GM12878 (cell line): Measurements from ENCODE around the gene ZNF473. TPM values are rescaled to one million over a fixed set of nuclear protein-coding genes. Genes with fewer than 3 reads are reported as not detected.
A peak's percentile ranks its signal among the peaks of the same experiment; 100 is the strongest.

ENCODE experiments used
- ATAC-seq: fragments of 200-7000 bp; cut with Tn5 transposase; 3 replicates; pipeline ENCODE4 v1.9.1; 2020; ENCODE audit warnings: mild to moderate bottlenecking, moderate library complexity
- BruUV-seq: library from RNA; stranded (reverse); fragments of 400-500 nt; replicated peaks from 2 replicates; lab custom pipeline; 2021; lab: Mats Ljungman, UMichigan
- CTCF ChIA-PET: fragments of 300-600 bp; sonication (Branson Sonifier 250); formaldehyde crosslinking; extraction: SDS; loops from one replicate; lab custom pipeline; 2021; ENCODE audit warnings: inconsistent platforms; lab: Yijun Ruan, JAX
- POLR2A ChIA-PET: fragments of 350-600 bp; formaldehyde crosslinking; extraction: SDS; loops from one replicate; lab custom pipeline; 2021; ENCODE audit warnings: inconsistent platforms; lab: Charles Lee
- RAD21 ChIA-PET: fragments of 300-600 bp; sonication (Branson Sonifier 250); formaldehyde crosslinking; loops from one replicate; lab custom pipeline; 2023; ENCODE audit warnings: antibody characterized with exemption; ENCODE audit not compliant: unreplicated experiment; lab: Charles Lee
- SMC1A ChIA-PET: fragments of 300-600 bp; sonication (Branson Sonifier 250); formaldehyde crosslinking; loops from one replicate; lab custom pipeline; 2023; ENCODE audit not compliant: unreplicated experiment, uncharacterized antibody; lab: Charles Lee
- DNase-seq: peaks from one replicate; pipeline ENCODE4 v3.0.0-alpha.2; 2011; ENCODE audit warnings: low read depth, low spot score
- FAIRE-seq: peaks from 3 replicates; lab custom pipeline; 2011; peaks lifted over from hg19 to GRCh38; lab: Jason Lieb, UNC
- H2AFZ ChIP-seq: 2 replicates; pipeline ENCODE4 v1.6.0; 2011; ENCODE audit warnings: low read depth, low read length, control low read depth; ENCODE audit not compliant: control insufficient read depth
- H3K27ac ChIP-seq: 2 replicates; pipeline ENCODE4 v1.5.1; 2011; ENCODE audit warnings: control low read depth; ENCODE audit not compliant: control insufficient read depth, insufficient read depth
- H3K27me3 ChIP-seq, 2 experiments: replicated peaks in 1 of 2; 2 replicates each; pipeline versions ENCODE4 v1.6.0 to v1.6.1; 2011; ENCODE audit warnings: low read length in 1 of 2; ENCODE audit not compliant: control insufficient read depth in 2 of 2, insufficient read depth in 2 of 2
- H3K36me3 ChIP-seq, 2 experiments: 2 replicates each; pipeline ENCODE4 v1.5.1; 2011; ENCODE audit warnings: low read length in 1 of 2; ENCODE audit not compliant: control insufficient read depth in 2 of 2, insufficient read depth in 2 of 2
- H3K4me1 ChIP-seq: 2 replicates; pipeline ENCODE4 v1.6.1; 2011; ENCODE audit warnings: mild to moderate bottlenecking, low read length, moderate library complexity, mixed read lengths; ENCODE audit not compliant: control insufficient read depth, insufficient read depth
- H3K4me2 ChIP-seq: 2 replicates; pipeline ENCODE4 v1.6.0; 2011; ENCODE audit warnings: control low read depth; ENCODE audit not compliant: control insufficient read depth, insufficient read depth
- H3K4me3 ChIP-seq: fragments of 200-600 bp; sonication (generic); 2 replicates; pipeline ENCODE4 v1.5.1; 2016
- H3K79me2 ChIP-seq: 2 replicates; pipeline ENCODE4 v1.6.0; 2011; ENCODE audit warnings: low read length; ENCODE audit not compliant: control insufficient read depth, insufficient read depth
- H3K9ac ChIP-seq: 2 replicates; pipeline ENCODE4 v1.8.0; 2011; ENCODE audit warnings: low read length, control low read depth, mixed read lengths; ENCODE audit not compliant: control insufficient read depth, insufficient read depth
- H3K9me3 ChIP-seq: replicated peaks from 3 replicates; pipeline ENCODE4 v1.5.1; 2011; ENCODE audit warnings: mild to moderate bottlenecking, low read length; ENCODE audit not compliant: control insufficient read depth, insufficient read depth
- H4K20me1 ChIP-seq: 2 replicates; pipeline ENCODE4 v1.6.0; 2011; ENCODE audit not compliant: control insufficient read depth, insufficient read depth
- CTCF ChIP-seq, 3 experiments: IDR thresholded peaks in 2 of 3; conservative IDR thresholded peaks in 1 of 3; 2 replicates each; pipeline ENCODE4 v1.5.1; 2011; ENCODE audit warnings: low read depth in 3 of 3, low read length in 3 of 3, mild to moderate bottlenecking in 3 of 3, control low read depth in 2 of 3, moderate library complexity in 2 of 3, inconsistent platforms in 1 of 3, mixed read lengths in 1 of 3; ENCODE audit not compliant: control insufficient read depth in 2 of 3, insufficient read depth in 1 of 3; ENCODE audit errors: extremely low read depth in 1 of 3
- E2F4 ChIP-seq: IDR thresholded peaks from 2 replicates; pipeline ENCODE4 v1.6.1; 2012; ENCODE audit warnings: low read depth, low read length, improper control_type of control experiment
- EGR1 ChIP-seq, 2 experiments: IDR thresholded peaks; 1 replicate in 1 of 2; 2 replicates in 1 of 2; pipeline ENCODE4 v1.6.1; 2011 to 2012; ENCODE audit warnings: low read depth in 2 of 2, low read length in 2 of 2, borderline replicate concordance in 1 of 2, mild to moderate bottlenecking in 1 of 2, moderate library complexity in 1 of 2
- ELK1 ChIP-seq: IDR thresholded peaks from 2 replicates; pipeline ENCODE4 v1.6.1; 2012; ENCODE audit warnings: low read depth, low read length, improper control_type of control experiment
- KDM1A ChIP-seq: fragments of 200-600 bp; sonication (generic); IDR thresholded peaks from 2 replicates; pipeline ENCODE4 v1.6.1; 2016; ENCODE audit warnings: borderline replicate concordance
- RUNX3 ChIP-seq: IDR thresholded peaks from 2 replicates; pipeline ENCODE4 v1.6.1; 2012; ENCODE audit warnings: low read length, inconsistent platforms
- TCF3 ChIP-seq: IDR thresholded peaks from 2 replicates; pipeline ENCODE4 v1.6.1; 2012; ENCODE audit warnings: low read depth, mild to moderate bottlenecking, low read length, borderline replicate concordance; ENCODE audit not compliant: insufficient read depth
- TCF7 ChIP-seq: IDR thresholded peaks from 2 replicates; pipeline ENCODE4 v1.6.1; 2014; ENCODE audit warnings: antibody characterized with exemption, borderline replicate concordance
- USF1 ChIP-seq: IDR thresholded peaks from 2 replicates; pipeline ENCODE4 v1.6.1; 2011; ENCODE audit warnings: borderline replicate concordance, low read depth, mild to moderate bottlenecking, moderate library complexity, mixed read lengths, low read length; ENCODE audit not compliant: insufficient read depth; ENCODE audit errors: extremely low read length
- ZBTB33 ChIP-seq: fragments of 450-650 bp; IDR thresholded peaks from 2 replicates; pipeline ENCODE4 v1.6.1; 2017; ENCODE audit warnings: mild to moderate bottlenecking
- ZBTB4 ChIP-seq: fragments of 450-650 bp; formaldehyde crosslinking; IDR thresholded peaks from 2 replicates; pipeline ENCODE4 v1.4.0; 2022; ENCODE audit warnings: mild to moderate bottlenecking, moderate library complexity
- ZNF24 ChIP-seq: fragments of 450-650 bp; IDR thresholded peaks from 2 replicates; pipeline ENCODE4 v1.6.1; 2017; ENCODE audit warnings: antibody characterized with exemption, mild to moderate bottlenecking
- ZZZ3 ChIP-seq: IDR thresholded peaks from 2 replicates; pipeline ENCODE4 v1.6.1; 2011; ENCODE audit warnings: low read depth; ENCODE audit not compliant: control insufficient read depth, insufficient read length
- WGBS: methylation state at CpG from one replicate; pipeline ENCODE4 v1.1.6; 2016; ENCODE audit warnings: low lambda C conversion rate; ENCODE audit not compliant: insufficient replicate concordance, insufficient coverage; ENCODE audit errors: missing lambda C conversion rate; 5-methylcytosine and 5-hydroxymethylcytosine counted together
- in situ Hi-C: fragments of 300-500 bp; cut with MboI; formaldehyde crosslinking; loops from 9 replicates; pipeline ENCODE4 v1.14.3; 2018; ENCODE audit warnings: mixed read lengths
- intact Hi-C: fragments of 100-400 bp; cut with micrococcal nuclease; formaldehyde crosslinking; loops from one replicate; pipeline ENCODE4 v1.14.2; 2022; ENCODE audit not compliant: unreplicated experiment
- polyA plus RNA-seq, 11 experiments: library from polyadenylated mRNA; depleted of rRNA in 4 of 11; unstranded in 6 of 11; stranded (reverse) in 5 of 11; fragments of >200 nt; fragmentation: Nextera tagmentation in 4 of 11; fragmentation: Illumina TruSeq in 1 of 11; extraction: Ambion mirVana in 4 of 11; extraction: Trizol in 1 of 11; gene quantifications; 1 replicate in 1 of 11; 2 replicates in 10 of 11; pipeline versions ENCODE4 v1.2.1 to v1.2.3, GENCODE V29; 2011 to 2016; ENCODE audit warnings: inconsistent platforms in 2 of 11, missing spikeins in 2 of 11, low read depth in 1 of 11
- total RNA-seq, 4 experiments: library from RNA; depleted of rRNA in 3 of 4; stranded (reverse); fragments of >200 nt in 3 of 4; fragmentation: Illumina TruSeq in 1 of 4; extraction: Trizol in 1 of 4; gene quantifications; 2 replicates each; pipeline versions ENCODE4 v1.2.1 to v1.2.3, GENCODE V29; 2013 to 2021

Gene ZNF473
- total and polyA plus RNA-seq, 10 of the 15 experiments (the other 5 are each of a cell fraction or from before 2014, with no cell fraction given) = 2.3 to 14.9 (median 6.3) TPM

GRCh38 chr19:50008532-50008931 is 17.3 kb upstream of the ZNF473 start:
- ChIA-PET CTCF (interaction anchor here (0.8 to 1.4 kb wide), 2 partner anchors 11 to 128 kb away, joined by 3 read pairs; no protein-coding TSS in a partner anchor), POLR2A (no interaction called here), SMC1A (no interaction called here), RAD21 (no interaction called here)
- H3K27me3 ChIP-seq = no peaks in the 10 kb centered on the region
- H2AFZ ChIP-seq = no peak overlapping the region
- no peaks in the 10 kb centered on the region for H4K20me1 ChIP-seq
- no peaks in the 10 kb centered on the region for H3K9me3 ChIP-seq
- BruUV-seq = no TSS peak
- H3K79me2 ChIP-seq = no peaks in the 10 kb centered on the region; the same call in 1 of the 2 replicates
- peaks cover 12% of the 10 kb centered on the region for H3K4me1 ChIP-seq
- no peak for FAIRE-seq
- no peak overlapping the region for H3K9ac ChIP-seq
- intact Hi-C loops = no loop called here
- no peak overlapping the region for H3K4me2 ChIP-seq
- no peak overlapping the region for H3K27ac ChIP-seq
- ATAC-seq = no peak
- WGBS = 69% methylated on average over 10 of the region's 10 CpGs
- H3K4me3 ChIP-seq = no peak overlapping the region
- in situ Hi-C loops = no loop called here
- no peak for DNase-seq
- peaks cover 8 to 10% of the 10 kb centered on the region in 2 experiments; a peak in 3 of 4 replicates for H3K36me3 ChIP-seq
- TF ChIP-seq E2F4 (no peak), ZNF24 (no peak), RUNX3 (no peak), ZBTB33 (no peak), TCF3 (no peak), TCF7 (no peak), CTCF (IDR thresholded peaks at IDR 0.05 in 2 of 3, conservative IDR thresholded peaks at IDR 0.05 in 1 of 3; ENCODE audit: control insufficient read depth in 2 of 3, extremely low read depth in 1 of 3, insufficient read depth in 1 of 3, low read depth in 3 of 3, low read length in 3 of 3) (peak; percentile 11 to 26 (median 15); a peak in 2 of 6 replicates), ZZZ3 (no peak), ZBTB4 (CRISPR knock-in tag) (no peak), ELK1 (no peak), EGR1 (IDR thresholded peaks at IDR 0.05; ENCODE audit: borderline replicate concordance in 1 of 2, low read depth in 2 of 2, low read length in 2 of 2) (no peak), USF1 (no peak), KDM1A (no peak)
